ENCODE measurements around the gene ACBD6.
"Not testable (repeated sequence)": the region's sequence is repeated elsewhere in the genome, so short reads cannot be mapped to it uniquely, and the experiment has no call there.

ACBD6 gene

GRCh38 chr1:180415236-180415848, 87.0 kb downstream of the ACBD6 start:
- DNase-seq = no peak

- no peak for DNase-seq
These were observed 89.8 kb downstream of the ACBD6 start for GRCh38 chr1:180412583-180412982.

DNA sequence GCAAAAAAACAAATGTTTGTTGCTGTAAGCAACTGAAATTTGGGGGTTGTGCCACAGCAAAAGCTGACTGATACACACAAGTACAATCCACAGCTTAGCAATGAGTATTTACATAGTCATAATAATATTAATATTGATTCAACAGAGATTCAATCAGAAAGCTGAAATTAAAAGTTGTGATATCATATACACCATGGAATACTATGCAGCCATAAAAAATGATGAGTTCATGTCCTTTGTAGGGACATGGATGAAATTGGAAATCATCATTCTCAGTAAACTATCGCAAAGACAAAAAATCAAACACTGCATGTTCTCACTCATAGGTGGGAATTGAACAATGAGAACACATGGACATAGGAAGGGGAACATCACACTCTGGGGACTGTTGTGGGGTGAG, 94.2 kb downstream of the ACBD6 start:
- DNase-seq = not testable (repeated sequence)

- no peak for DNase-seq
These were observed 95.3 kb downstream of the ACBD6 start for GRCh38 chr1:180407051-180407450.

GRCh38 chr1:180402551-180402950, 99.8 kb downstream of the ACBD6 start:
- DNase-seq = no peak

GRCh38 chr1:180402001-180402400, 100.4 kb downstream of the ACBD6 start:
- DNase-seq = no peak

- no peak for DNase-seq
These were observed 105.2 kb downstream of the ACBD6 start for GRCh38 chr1:180397175-180397574.

GRCh38 chr1:180392427-180393145, 109.8 kb downstream of the ACBD6 start:
- DNase-seq = no peak

DNA sequence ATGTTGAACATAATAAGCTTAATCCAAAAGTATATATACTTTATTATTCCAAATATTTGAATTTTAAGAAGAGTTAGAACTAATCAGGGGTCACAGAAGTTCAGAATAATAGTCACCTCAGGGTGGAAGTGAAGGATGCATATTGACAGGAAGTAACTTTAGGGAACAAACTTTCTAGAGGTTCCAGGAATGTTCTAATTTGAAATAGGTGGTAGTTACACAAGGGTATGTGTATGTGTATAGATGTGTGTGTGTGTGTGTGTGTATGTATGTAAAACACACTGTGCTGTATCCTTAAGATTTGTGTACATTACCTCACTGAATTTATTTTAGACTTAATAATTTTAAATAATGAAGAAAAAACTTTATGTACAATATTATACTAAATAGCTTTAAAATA, 110.4 kb downstream of the ACBD6 start:
- DNase-seq = no peak

GRCh38 chr1:180387413-180387812, 115.0 kb downstream of the ACBD6 start:
- DNase-seq = no peak

DNA sequence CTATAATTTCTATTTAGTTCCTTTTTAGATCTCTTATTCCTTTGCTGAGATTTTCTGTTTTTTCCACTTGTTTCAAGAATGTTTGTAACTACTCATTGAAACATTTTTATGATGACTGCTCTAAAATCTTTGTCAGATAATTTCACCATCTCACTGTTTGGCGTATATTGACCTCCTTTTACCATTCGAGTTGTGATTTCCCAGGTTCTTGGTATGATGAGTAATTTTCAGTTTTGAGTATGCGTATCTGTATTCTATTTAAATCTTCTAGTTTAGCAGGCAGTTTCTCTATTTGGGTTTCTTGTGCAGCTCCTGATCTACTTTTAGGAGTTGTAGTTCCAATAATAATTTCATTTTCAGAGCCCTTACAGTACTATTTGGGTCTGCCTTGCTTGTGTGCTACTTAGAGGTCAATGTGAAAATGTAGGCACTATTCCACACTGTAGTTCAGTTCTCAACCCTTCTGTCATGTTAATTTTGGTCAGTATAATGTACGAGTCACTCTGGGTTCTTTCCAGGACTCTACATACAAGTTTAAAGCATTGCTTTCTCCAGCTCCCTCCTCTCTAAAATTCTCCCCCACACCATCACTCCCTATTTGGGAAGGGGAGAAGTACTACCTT, 115.5 kb downstream of the ACBD6 start:
- DNase-seq = no peak

GRCh38 chr1:180385144-180385543, 117.2 kb downstream of the ACBD6 start:
- DNase-seq = no peak

GRCh38 chr1:180384286-180385005, 117.9 kb downstream of the ACBD6 start:
- DNase-seq = no peak

GRCh38 chr1:180382326-180383115, 119.9 kb downstream of the ACBD6 start:
- DNase-seq = no peak

DNA sequence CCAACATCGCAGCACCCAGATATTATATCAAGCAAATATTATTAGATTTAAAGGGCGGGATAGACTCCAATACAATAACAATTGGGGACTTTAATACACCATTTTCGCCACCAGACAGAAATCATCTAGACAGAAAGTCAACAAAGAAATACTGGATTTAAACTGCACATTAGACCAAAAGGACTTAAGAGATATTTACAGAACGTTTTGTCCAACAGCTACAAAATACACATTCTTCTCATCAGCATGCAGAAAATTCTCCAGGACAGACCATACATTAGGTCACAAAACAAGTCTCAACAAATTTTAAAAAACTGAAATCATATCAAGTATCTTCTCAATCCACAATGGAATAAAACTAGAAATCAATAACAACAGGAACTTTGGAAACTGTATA, 121.2 kb downstream of the ACBD6 start:
- DNase-seq = no peak

- DNase-seq = no peak
These were observed 121.9 kb downstream of the ACBD6 start for GRCh38 chr1:180380259-180381183.

DNA sequence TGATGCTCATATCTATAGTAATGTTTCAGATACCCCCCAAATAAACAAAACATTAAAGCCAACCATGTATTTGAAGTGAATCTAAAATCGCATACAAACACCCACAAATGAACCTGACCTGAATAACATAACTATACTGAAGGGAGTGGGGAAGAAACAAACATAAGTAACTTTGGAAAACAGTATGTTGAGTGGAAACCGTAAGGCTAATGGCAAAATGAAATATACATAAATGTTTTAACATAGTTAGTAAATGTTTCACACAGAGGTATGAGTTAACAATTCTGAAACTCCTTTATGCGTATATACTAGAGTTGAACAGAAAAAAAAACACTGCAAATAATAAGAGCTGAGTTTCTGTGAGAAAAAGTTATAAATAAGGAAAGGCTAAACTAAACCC, 125.6 kb downstream of the ACBD6 start:
- DNase-seq = no peak

DNA sequence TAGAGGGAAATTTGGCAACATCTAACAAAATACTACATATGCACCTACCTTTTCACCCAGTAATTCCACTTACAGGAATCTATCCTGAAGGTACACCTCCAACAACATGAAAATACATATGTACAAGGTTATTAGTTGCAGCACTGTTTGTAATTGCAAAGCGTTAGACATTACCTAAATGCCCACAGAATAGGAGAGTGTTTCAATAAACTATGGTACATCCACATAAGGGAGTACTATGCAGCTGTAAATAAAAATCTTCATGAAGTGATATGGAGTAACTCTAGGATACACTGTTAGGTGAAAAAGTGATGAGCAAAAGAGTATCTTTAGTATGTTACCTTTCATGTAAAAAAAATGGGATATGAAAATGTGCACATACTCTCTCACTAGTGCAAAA, 126.1 kb downstream of the ACBD6 start:
- no peak for DNase-seq

DNA sequence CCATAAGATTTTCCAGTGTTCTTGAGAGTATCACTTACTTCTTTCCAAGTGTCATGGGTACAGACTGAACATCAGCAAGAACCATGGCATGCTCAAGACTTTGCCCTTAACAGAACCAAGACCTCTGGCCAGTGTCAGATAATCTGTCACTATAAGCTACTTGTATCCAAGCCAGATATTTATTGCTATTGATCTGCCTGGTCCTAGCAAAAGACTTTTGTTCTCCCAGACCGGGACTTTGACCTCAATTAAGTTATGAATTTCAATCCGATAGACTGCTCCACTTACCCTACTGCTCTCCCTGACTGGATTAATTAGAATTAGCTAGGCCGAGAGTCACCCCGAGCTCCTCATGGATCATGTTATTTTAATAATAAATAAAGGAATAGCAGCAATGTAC, 129.6 kb downstream of the ACBD6 start:
- no peak for DNase-seq

- DNase-seq = no peak
These were observed 131.8 kb downstream of the ACBD6 start for GRCh38 chr1:180370597-180370996.

DNA sequence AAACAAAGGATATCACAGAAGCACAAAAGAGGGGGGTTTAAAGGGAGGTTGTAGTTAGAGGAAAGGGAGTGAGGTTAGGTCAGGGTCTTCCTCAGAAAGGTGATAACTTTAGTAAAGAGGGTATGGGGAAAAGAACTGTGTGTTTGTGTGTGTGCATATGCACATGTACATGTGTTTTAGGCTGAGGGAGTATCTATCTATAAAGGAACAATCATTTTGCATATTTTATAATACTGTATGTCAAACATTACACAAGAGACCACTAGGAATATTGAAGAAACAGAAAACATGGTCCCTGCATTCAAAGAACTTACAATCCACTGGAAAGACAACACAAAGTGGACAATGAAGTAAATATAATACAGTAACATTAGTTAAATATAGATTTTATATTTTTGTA, 132.2 kb downstream of the ACBD6 start:
- no peak for DNase-seq

GRCh38 chr1:180369061-180369460, 133.3 kb downstream of the ACBD6 start:
- no peak for DNase-seq
